Measurements from ENCODE around the gene DHCR7.
A peak's percentile ranks its signal among the peaks of the same experiment; 100 is the strongest.

DHCR7 gene

DNA sequence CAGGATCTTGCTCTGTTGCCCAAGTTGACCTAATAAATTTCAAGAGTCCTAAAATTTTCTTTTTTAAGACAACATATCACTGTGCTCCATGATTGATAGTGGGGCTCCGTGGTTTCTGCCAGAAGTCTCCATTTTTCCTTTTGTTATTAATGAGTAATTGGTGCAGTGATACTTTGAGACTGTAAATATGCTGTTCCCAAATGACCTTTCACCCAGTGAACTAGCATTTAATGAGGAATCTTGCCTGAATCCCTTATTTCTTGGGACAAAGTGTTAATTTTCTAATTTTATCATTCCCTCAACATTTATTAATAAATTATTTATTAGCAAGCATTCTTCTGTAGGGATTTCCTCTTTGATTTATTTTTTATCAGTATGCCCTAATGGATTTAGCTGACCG, 2.3 kb upstream of the DHCR7 start:
- Histone ChIP-seq H3K9me3 (ENCODE audit: severe bottlenecking) (no peaks in the 10 kb centered on the region), H3K4me1 (ENCODE audit: insufficient read depth, poor library complexity, severe bottlenecking) (peaks cover 15% of the 10 kb centered on the region), H3K27me3 (ENCODE audit: insufficient read depth, poor library complexity, severe bottlenecking) (no peaks in the 10 kb centered on the region), H3K4me3 (ENCODE audit: severe bottlenecking) (no peak overlapping the region), H3K27ac (ENCODE audit: poor library complexity, severe bottlenecking) (peak overlapping the region; percentile 72), H3K36me3 (ENCODE audit: low read depth) (peaks cover 27% of the 10 kb centered on the region)
- no peak for ATAC-seq (ENCODE audit: low read depth)
- TF ChIP-seq, protein P1, sequence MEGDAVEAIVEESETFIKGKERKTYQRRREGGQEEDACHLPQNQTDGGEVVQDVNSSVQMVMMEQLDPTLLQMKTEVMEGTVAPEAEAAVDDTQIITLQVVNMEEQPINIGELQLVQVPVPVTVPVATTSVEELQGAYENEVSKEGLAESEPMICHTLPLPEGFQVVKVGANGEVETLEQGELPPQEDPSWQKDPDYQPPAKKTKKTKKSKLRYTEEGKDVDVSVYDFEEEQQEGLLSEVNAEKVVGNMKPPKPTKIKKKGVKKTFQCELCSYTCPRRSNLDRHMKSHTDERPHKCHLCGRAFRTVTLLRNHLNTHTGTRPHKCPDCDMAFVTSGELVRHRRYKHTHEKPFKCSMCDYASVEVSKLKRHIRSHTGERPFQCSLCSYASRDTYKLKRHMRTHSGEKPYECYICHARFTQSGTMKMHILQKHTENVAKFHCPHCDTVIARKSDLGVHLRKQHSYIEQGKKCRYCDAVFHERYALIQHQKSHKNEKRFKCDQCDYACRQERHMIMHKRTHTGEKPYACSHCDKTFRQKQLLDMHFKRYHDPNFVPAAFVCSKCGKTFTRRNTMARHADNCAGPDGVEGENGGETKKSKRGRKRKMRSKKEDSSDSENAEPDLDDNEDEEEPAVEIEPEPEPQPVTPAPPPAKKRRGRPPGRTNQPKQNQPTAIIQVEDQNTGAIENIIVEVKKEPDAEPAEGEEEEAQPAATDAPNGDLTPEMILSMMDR (IDR thresholded peaks at IDR 0.05; ENCODE audit: poor library complexity, severe bottlenecking), result no peak
- DNase-seq (ENCODE audit: low spot score), result no peak

DNA sequence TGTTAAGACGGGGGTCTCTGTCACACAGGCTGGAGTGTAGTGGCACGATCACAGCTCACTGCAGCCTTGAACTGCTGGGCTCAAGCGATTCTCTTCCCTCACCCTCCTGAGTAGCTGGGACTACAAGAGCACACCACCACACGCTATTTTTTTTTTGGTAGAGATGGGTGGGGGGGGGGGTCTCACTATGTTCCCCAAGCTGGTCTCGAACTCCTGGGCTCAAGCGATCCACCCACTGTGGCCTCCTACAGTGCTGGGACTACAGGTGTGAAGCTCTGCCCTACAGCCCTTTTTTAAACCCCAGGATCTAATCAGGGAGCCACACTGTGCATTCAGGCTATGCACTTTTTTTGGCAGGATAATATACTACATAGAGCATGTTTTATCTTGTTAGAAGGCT, 1.4 kb upstream of the DHCR7 start:
- DNase-seq (ENCODE audit: low spot score) (no peak), ATAC-seq (ENCODE audit: low read depth) (no peak)
- Histone ChIP-seq H3K9me3 (ENCODE audit: severe bottlenecking) (no peaks in the 10 kb centered on the region), H3K27ac (ENCODE audit: poor library complexity, severe bottlenecking) (peak overlapping the region; percentile 72), H3K36me3 (ENCODE audit: low read depth) (peaks cover 31% of the 10 kb centered on the region), H3K4me1 (ENCODE audit: insufficient read depth, poor library complexity, severe bottlenecking) (peaks cover 15% of the 10 kb centered on the region), H3K27me3 (ENCODE audit: insufficient read depth, poor library complexity, severe bottlenecking) (no peaks in the 10 kb centered on the region), H3K4me3 (ENCODE audit: severe bottlenecking) (peak overlapping the region; percentile 60)
- TF ChIP-seq, protein P1 (IDR thresholded peaks at IDR 0.05; ENCODE audit: poor library complexity, severe bottlenecking), result no peak

DNA sequence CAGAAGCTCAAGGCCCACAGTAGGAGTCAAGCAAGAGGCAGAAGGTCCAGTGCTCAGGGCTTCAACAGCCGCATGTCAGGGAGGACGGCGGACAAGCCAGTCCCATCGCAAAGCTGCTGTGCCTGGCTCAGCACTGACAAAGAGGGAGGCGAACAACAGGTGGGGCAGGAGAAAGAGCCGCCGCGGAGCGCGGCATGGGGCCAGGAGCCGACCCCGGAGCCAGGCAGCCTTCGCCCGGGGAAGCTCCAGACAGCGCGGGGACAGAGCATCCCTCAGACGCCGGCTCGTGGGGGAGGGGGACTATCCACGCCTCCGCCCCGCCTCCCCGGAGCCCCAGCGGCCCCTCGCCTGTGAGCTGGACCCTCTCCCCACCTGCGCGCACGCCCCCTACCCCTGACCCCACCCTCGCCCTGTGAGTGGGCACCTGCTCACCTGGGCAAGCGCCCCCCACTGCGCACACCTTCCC, 369 bp downstream of the DHCR7 start:
- peaks cover 48% of the 10 kb centered on the region for H3K36me3 ChIP-seq (ENCODE audit: low read depth)
- H3K9me3 ChIP-seq (ENCODE audit: severe bottlenecking), result no peaks in the 10 kb centered on the region
- no peaks in the 10 kb centered on the region for H3K27me3 ChIP-seq (ENCODE audit: insufficient read depth, poor library complexity, severe bottlenecking)
- DNase-seq (ENCODE audit: low spot score) (no peak), ATAC-seq (ENCODE audit: low read depth) (peak; percentile 11; the same call in 1 of the 3 replicates)
- H3K27ac ChIP-seq (ENCODE audit: poor library complexity, severe bottlenecking), result peak overlapping the region; percentile 72
- TF ChIP-seq, protein P1 (IDR thresholded peaks at IDR 0.05; ENCODE audit: poor library complexity, severe bottlenecking), result no peak
- H3K4me1 ChIP-seq (ENCODE audit: insufficient read depth, poor library complexity, severe bottlenecking), result peaks cover 12% of the 10 kb centered on the region
- peak overlapping the region; percentile 60 for H3K4me3 ChIP-seq (ENCODE audit: severe bottlenecking)

DNA sequence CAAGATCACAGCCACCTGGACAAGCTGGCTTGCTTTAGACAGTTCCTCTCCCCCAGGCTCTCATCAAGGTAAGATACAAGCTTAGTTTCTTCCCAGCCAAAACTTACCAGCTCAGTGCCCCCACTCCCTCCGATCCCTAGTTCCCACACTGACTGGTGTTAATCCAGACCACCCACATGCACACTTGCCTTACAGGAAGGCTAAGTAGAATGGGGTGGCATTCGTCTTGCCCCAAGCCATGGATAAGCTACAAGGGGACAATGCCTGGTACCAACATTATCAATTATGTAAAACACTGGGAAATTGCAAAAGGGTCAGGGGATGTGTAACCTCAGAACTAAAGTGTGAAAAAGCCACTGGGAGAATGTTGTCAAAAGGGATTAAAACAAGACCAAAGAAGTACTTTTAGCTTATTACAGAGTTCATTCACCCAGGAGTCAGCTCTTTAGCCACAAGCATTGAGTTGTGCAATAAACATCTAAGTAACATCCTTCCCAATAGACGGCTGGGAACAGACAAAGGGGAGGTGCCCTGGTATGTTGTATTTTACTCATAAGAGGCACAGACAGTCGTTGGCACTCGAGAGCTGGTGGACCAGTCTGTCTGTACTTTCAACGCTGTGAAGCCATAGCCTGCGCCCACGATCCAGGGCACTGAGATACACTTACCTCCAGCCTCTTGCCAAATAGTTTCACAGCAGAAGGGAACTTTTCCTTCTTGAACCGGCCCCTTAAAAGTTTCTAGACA, 1.1 kb downstream of the DHCR7 start:
- Histone ChIP-seq H3K27me3 (ENCODE audit: insufficient read depth, poor library complexity, severe bottlenecking) (no peaks in the 10 kb centered on the region), H3K4me1 (ENCODE audit: insufficient read depth, poor library complexity, severe bottlenecking) (peaks cover 12% of the 10 kb centered on the region), H3K9me3 (ENCODE audit: severe bottlenecking) (no peaks in the 10 kb centered on the region), H3K4me3 (ENCODE audit: severe bottlenecking) (peak overlapping the region; percentile 60), H3K36me3 (ENCODE audit: low read depth) (peaks cover 55% of the 10 kb centered on the region), H3K27ac (ENCODE audit: poor library complexity, severe bottlenecking) (peak overlapping the region; percentile 72)
- no peak for DNase-seq (ENCODE audit: low spot score)
- peak; percentile 52 for ATAC-seq (ENCODE audit: low read depth)
- TF ChIP-seq, protein P1 (IDR thresholded peaks at IDR 0.05; ENCODE audit: poor library complexity, severe bottlenecking), result no peak

DNA sequence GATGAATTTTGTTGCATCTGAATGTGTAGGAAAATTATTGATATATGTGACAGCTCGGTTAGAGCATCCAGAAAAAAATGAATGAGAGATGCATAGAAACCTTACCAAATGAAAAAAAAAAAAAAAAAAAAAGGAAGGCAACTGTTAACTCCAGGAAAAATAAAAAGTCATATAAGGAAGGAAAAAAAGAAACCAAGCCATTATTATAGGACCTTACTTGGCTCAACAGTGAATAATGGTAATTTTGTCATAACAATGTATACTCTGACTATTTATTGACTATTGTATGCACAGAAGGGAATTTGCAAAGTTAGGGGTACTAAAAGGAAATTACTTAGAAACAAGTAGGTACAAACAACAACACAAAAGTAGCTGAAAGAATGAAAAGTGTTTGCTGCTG, 2.0 kb downstream of the DHCR7 start:
- H3K36me3 ChIP-seq (ENCODE audit: low read depth), result peaks cover 65% of the 10 kb centered on the region
- ATAC-seq (ENCODE audit: low read depth), result no peak

More for the DNA sequence above, 2.0 kb downstream of the DHCR7 start:
- no peak overlapping the region for H3K27ac ChIP-seq (ENCODE audit: poor library complexity, severe bottlenecking)
- no peak for DNase-seq (ENCODE audit: low spot score)
- H3K4me3 ChIP-seq (ENCODE audit: severe bottlenecking), result no peak overlapping the region
- H3K9me3 ChIP-seq (ENCODE audit: severe bottlenecking), result no peaks in the 10 kb centered on the region
- H3K4me1 ChIP-seq (ENCODE audit: insufficient read depth, poor library complexity, severe bottlenecking), result peaks cover 12% of the 10 kb centered on the region
- TF ChIP-seq, protein P1 (IDR thresholded peaks at IDR 0.05; ENCODE audit: poor library complexity, severe bottlenecking), result no peak
- H3K27me3 ChIP-seq (ENCODE audit: insufficient read depth, poor library complexity, severe bottlenecking), result no peaks in the 10 kb centered on the region
